Measurements from ENCODE around the gene CYP4F12. TPM values are rescaled to one million over a fixed set of nuclear protein-coding genes. Genes with fewer than 3 reads are reported as not detected.

The CYP4F12 gene
- polyA plus RNA-seq, 1 donor (not counting 4 experiments of a cell fraction or from before 2014, with no cell fraction given), result 2.0 TPM

- Histone ChIP-seq H3K4me3 (ENCODE audit: control insufficient read depth in 2 of 3, extremely low read depth in 1 of 3, insufficient read depth in 2 of 3, low read depth in 1 of 3, low read length in 3 of 3) (no peak overlapping the region), H3K9me1 (ENCODE audit: control insufficient read depth, extremely low read depth, insufficient read depth, low read length) (no peaks in the 10 kb centered on the region), H3K27ac (ENCODE audit: control insufficient read depth, insufficient read depth, low read length) (no peak overlapping the region), H3K27me3 (ENCODE audit: control insufficient read depth, extremely low read depth, insufficient read depth, low read length) (no peaks in the 10 kb centered on the region), H3K4me1 (ENCODE audit: control insufficient read depth, extremely low read depth, insufficient read depth, low read length) (no peaks in the 10 kb centered on the region), H4K20me1 (ENCODE audit: control insufficient read depth, extremely low read depth, insufficient read depth, low read length) (no peaks in the 10 kb centered on the region), H3K9me3 (ENCODE audit: control insufficient read depth, low read depth, low read length) (no peaks in the 10 kb centered on the region), H3K4me2 (ENCODE audit: control insufficient read depth, extremely low read depth, insufficient read depth, low read depth, low read length) (no peak overlapping the region), H2AFZ (ENCODE audit: control insufficient read depth, low read length) (no peak overlapping the region), H3K36me3 (ENCODE audit: control insufficient read depth in 2 of 2, extremely low read depth in 1 of 2, insufficient read depth in 2 of 2, low read length in 2 of 2) (no peaks in the 10 kb centered on the region), H3K79me2 (ENCODE audit: control insufficient read depth, insufficient read depth, low read length) (no peaks in the 10 kb centered on the region), H3K9ac (ENCODE audit: control insufficient read depth, extremely low read depth, insufficient read depth, low read length) (no peak overlapping the region)
- no peak for TF ChIP-seq EZH2 (IDR thresholded peaks at IDR 0.05; ENCODE audit: low read length)
- TF ChIP-seq CTCF (optimal IDR thresholded peaks at IDR 0.05 in 1 of 3, IDR thresholded peaks at IDR 0.05 in 1 of 3, conservative IDR thresholded peaks at IDR 0.05 in 1 of 3; ENCODE audit: extremely low read depth in 1 of 3, insufficient read depth in 2 of 3, low read length in 3 of 3), result no peak
- dilution Hi-C loops (cut with MboI; ENCODE audit: extremely low pct_ligation_motif_present, low sequenced_read_pairs), result no loop called here
- FAIRE-seq, result no peak
- DNase-seq (ENCODE audit: low read depth, low spot score), result no peak
Observed at GRCh38 chr19:15714638-15715037, 41.8 kb downstream of the CYP4F12 start.

GRCh38 chr19:15715642-15716041 lies 42.8 kb downstream of the CYP4F12 start:
- Histone ChIP-seq H3K9me1 (ENCODE audit: control insufficient read depth, extremely low read depth, insufficient read depth, low read length) (no peaks in the 10 kb centered on the region), H3K79me2 (ENCODE audit: control insufficient read depth, insufficient read depth, low read length) (no peaks in the 10 kb centered on the region), H3K9me3 (ENCODE audit: control insufficient read depth, low read depth, low read length) (no peaks in the 10 kb centered on the region), H4K20me1 (ENCODE audit: control insufficient read depth, extremely low read depth, insufficient read depth, low read length) (no peaks in the 10 kb centered on the region), H3K27me3 (ENCODE audit: control insufficient read depth, extremely low read depth, insufficient read depth, low read length) (no peaks in the 10 kb centered on the region), H3K4me1 (ENCODE audit: control insufficient read depth, extremely low read depth, insufficient read depth, low read length) (no peaks in the 10 kb centered on the region), H3K4me3 (ENCODE audit: control insufficient read depth in 2 of 3, extremely low read depth in 1 of 3, insufficient read depth in 2 of 3, low read depth in 1 of 3, low read length in 3 of 3) (no peak overlapping the region), H3K9ac (ENCODE audit: control insufficient read depth, extremely low read depth, insufficient read depth, low read length) (no peak overlapping the region), H3K36me3 (ENCODE audit: control insufficient read depth in 2 of 2, extremely low read depth in 1 of 2, insufficient read depth in 2 of 2, low read length in 2 of 2) (no peaks in the 10 kb centered on the region), H3K27ac (ENCODE audit: control insufficient read depth, insufficient read depth, low read length) (no peak overlapping the region), H3K4me2 (ENCODE audit: control insufficient read depth, extremely low read depth, insufficient read depth, low read depth, low read length) (no peak overlapping the region), H2AFZ (ENCODE audit: control insufficient read depth, low read length) (no peak overlapping the region)
- FAIRE-seq (no peak), DNase-seq (ENCODE audit: low read depth, low spot score) (no peak)
- dilution Hi-C loops (cut with MboI; ENCODE audit: extremely low pct_ligation_motif_present, low sequenced_read_pairs), result no loop called here
- TF ChIP-seq EZH2 (IDR thresholded peaks at IDR 0.05; ENCODE audit: low read length), result no peak
- no peak for TF ChIP-seq CTCF (optimal IDR thresholded peaks at IDR 0.05 in 1 of 3, IDR thresholded peaks at IDR 0.05 in 1 of 3, conservative IDR thresholded peaks at IDR 0.05 in 1 of 3; ENCODE audit: extremely low read depth in 1 of 3, insufficient read depth in 2 of 3, low read length in 3 of 3)

Measured in keratinocyte (primary cell).